ENCODE measurements around the gene JAKMIP1.

DNA sequence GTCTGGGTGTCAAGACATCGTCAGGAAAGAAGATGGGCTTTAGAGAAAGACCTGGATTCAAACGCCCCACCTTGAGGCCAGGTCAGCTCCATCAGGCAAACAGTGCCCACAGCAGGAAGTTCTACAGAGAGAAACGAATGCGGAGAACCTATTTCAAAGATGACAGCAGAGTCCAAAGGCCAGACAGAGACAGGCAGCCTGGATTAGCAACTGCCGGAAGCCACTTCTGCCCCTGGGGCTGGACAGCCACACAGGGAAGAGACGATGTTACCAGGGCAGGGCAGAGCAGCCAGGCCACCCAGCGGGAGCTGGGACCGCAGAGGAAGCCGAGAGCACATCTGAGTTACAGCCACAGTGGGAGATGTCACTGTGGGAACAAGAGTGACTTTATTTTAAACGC is 183.3 kb downstream of the JAKMIP1 start:
- TF ChIP-seq, protein P1, sequence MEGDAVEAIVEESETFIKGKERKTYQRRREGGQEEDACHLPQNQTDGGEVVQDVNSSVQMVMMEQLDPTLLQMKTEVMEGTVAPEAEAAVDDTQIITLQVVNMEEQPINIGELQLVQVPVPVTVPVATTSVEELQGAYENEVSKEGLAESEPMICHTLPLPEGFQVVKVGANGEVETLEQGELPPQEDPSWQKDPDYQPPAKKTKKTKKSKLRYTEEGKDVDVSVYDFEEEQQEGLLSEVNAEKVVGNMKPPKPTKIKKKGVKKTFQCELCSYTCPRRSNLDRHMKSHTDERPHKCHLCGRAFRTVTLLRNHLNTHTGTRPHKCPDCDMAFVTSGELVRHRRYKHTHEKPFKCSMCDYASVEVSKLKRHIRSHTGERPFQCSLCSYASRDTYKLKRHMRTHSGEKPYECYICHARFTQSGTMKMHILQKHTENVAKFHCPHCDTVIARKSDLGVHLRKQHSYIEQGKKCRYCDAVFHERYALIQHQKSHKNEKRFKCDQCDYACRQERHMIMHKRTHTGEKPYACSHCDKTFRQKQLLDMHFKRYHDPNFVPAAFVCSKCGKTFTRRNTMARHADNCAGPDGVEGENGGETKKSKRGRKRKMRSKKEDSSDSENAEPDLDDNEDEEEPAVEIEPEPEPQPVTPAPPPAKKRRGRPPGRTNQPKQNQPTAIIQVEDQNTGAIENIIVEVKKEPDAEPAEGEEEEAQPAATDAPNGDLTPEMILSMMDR (IDR thresholded peaks at IDR 0.05; ENCODE audit: low read depth, low read length, poor library complexity, severe bottlenecking) = no peak
- TF ChIP-seq EZH2phosphoT487 (IDR thresholded peaks at IDR 0.05; ENCODE audit: borderline replicate concordance, low read length) = no peak
